ENCODE measurements around the gene TTC39C. TPM values are rescaled to one million over a fixed set of nuclear protein-coding genes. Genes with fewer than 3 reads are reported as not detected.
A peak's percentile ranks its signal among the peaks of the same experiment; 100 is the strongest.
"Not testable (repeated sequence)": the region's sequence is repeated elsewhere in the genome, so short reads cannot be mapped to it uniquely, and the experiment has no call there.

The TTC39C gene
- total RNA-seq, 2 donors from 2014 or later: 44.0 to 46.2 TPM

DNA sequence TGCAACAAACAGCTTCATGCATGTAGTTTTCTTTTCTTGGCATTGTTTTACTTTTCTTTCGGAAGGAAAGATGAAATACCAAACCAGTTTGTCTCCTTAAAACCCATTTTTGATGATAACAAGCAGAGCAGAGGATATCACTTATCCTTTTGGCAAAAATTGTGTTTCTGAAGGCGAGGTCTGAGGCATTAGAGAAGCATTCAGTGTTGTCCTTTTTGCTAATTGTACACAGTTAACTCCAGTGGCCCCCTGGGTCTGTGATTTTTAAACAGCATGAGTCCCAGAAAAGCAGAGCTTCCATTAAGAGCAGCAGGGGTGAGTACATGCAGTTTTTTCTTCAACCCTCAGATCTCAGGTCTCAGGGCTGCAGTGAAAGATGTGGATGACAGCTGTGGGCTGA, 41.3 kb downstream of the TTC39C start:
- peak overlapping the region in 1 of 2 donors; percentile 93 for H3K27ac Mint-ChIP-seq
- ATAC-seq: no peak
- no peak for DNase-seq (ENCODE audit: low spot score in 2 of 2)
- H3K9me3 Mint-ChIP-seq: peaks cover 3 to 8% of the 10 kb centered on the region in 2 donors
- peaks cover 5 to 8% of the 10 kb centered on the region in 2 donors for H3K36me3 Mint-ChIP-seq

DNA sequence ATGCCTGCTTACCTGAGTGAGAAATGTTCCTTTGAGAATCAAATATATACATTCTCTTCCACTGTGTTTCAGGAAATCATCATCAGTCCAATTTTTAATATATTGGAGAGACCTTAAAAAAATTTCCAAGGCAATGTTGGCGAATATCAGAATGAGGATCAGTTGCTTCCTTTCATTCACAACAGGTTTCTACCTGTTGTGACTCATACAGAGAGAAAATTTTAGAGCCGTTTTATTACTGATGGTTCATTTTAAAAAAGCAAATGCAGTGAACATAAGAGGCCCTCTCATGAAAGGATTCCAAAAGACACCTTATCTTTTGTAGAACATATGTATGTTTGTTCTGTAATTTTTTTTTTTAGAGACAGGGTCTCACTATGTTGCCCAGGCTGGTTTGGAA, 42.0 kb downstream of the TTC39C start:
- peak overlapping the region in 1 of 2 donors; percentile 19 for H3K27ac Mint-ChIP-seq

DNA sequence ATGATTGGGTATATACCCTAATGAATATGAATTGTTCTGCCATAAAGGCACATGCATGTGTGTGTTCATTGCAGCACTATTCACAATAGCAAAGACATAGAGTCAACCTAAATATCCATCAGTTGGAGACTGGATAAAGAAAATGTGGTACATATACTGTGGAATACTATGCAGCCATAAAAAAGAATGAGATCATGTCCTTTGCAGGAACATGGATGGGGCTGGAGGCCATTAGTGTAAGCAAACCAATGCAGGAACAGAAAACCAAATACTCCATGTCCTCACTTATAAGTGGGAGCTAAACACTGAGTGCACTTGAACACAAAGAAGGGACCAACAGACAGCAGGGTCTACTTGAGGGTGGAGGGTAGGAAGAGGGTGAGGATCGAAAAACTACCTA, 43.2 kb downstream of the TTC39C start:
- DNase-seq (ENCODE audit: low spot score in 2 of 2): no peak
- no peak for ATAC-seq
- Mint-ChIP-seq H3K36me3 (peaks cover 0 to 8% of the 10 kb centered on the region in 2 donors), H3K9me3 (peaks cover 0 to 8% of the 10 kb centered on the region in 2 donors), H3K27ac (no peak overlapping the region)

More for the DNA sequence above, 42.0 kb downstream of the TTC39C start:
- ATAC-seq (no peak), DNase-seq (ENCODE audit: low spot score in 2 of 2) (no peak)
- peaks cover 5 to 8% of the 10 kb centered on the region in 2 donors for H3K36me3 Mint-ChIP-seq
- peaks cover 3 to 8% of the 10 kb centered on the region in 2 donors for H3K9me3 Mint-ChIP-seq

- DNase-seq (ENCODE audit: low spot score in 2 of 2); ATAC-seq; H3K27ac Mint-ChIP-seq; H3K36me3 Mint-ChIP-seq; H3K9me3 Mint-ChIP-seq: not testable (repeated sequence)
Measured at GRCh38 chr18:24059385-24059784, 44.8 kb downstream of the TTC39C start.

DNA sequence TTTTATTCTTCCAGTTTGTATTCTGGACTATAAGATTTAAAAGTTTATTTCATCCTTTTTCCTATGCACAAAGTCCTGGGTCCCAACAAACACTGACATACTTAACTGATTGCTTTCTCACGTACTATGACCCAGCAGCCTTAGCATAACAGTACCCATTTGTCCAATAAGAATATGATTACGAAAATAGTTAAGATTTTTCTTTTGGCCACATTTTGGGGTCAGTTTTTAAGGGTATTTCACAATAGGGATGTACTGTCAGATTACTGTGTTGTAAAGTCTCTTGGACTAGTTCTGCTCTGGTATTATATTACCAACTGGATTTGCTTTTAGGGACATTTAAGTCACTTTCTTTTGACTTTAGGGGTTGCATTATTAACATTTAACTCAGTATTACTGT, 46.1 kb downstream of the TTC39C start:
- Mint-ChIP-seq H3K36me3 (peaks cover 9 to 19% of the 10 kb centered on the region in 2 donors), H3K27ac (no peak overlapping the region), H3K9me3 (peaks cover 0 to 8% of the 10 kb centered on the region in 2 donors)
- no peak for DNase-seq (ENCODE audit: low spot score in 2 of 2)
- no peak for ATAC-seq

DNA sequence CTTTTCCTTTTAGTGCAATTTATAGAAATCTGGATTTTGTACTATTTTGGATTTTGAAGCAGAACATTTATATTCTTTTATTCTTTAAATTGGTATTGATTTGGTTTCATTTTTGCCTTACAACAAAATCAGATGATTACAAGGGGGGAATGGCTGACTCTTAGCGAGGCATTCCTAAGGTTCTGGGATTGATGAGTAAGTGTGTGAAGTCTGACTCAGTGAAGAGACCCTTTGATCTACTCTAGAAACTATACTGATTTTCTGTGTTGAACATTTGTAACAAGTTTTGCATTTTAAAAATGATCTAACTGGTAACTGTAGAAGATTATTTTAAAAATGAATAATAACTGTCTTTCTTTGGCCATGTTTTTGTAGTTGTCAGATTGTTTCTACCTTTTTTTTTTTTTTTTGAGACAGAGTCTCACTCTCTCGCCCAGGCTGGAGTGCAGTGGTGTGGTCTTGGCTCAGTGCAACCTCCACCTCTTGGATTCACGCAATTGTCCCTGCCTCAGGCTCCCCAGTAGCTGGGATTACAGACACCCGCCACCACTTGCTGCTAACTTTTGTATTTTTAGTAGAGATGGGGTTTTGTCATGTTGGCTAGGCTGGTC, 48.7 kb downstream of the TTC39C start:
- ATAC-seq: peak; percentile 97 to 98
- Mint-ChIP-seq H3K9me3 (peaks cover 0 to 3% of the 10 kb centered on the region in 2 donors), H3K27ac (peak overlapping the region in 1 of 2 donors; percentile 60), H3K36me3 (peaks cover 19 to 20% of the 10 kb centered on the region in 2 donors)
- DNase-seq (ENCODE audit: low spot score in 2 of 2): no peak

DNA sequence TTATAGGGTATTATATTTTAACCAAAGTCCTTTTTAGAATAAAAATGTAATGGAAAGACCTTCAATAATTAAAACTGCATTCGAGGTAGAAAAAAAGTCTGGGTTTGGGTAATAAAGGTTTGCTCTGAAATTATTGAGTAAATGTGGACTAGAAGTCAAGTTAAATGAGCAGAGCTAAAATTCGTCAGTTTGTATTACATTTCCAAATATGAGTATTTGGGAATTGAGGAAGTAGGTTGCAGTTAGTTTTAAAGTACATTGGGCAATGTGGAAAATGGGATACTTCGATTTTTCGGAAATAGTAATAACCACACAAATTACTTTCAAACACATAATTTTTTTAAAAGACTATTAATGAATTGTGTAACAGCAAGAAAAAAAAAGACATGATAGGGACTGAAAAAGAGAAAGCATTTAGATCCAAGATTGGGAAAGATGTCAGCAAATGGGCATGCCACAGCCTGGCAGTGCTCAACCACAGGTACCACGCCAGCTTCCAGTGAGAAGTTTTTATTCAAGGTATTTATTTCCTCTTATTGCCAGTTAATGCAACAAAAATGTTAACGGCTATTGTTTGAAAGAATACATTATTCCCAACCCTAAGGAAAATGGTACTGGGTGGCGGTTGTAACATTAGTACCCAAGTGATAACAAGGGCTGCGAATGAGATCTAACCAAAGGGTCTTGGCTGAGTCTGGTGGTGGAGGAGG, 50.0 kb downstream of the TTC39C start:
- no peak for DNase-seq (ENCODE audit: low spot score in 2 of 2)
- H3K27ac Mint-ChIP-seq: no peak overlapping the region
- no peak for ATAC-seq
- peaks cover 19 to 20% of the 10 kb centered on the region in 2 donors for H3K36me3 Mint-ChIP-seq
- H3K9me3 Mint-ChIP-seq: peaks cover 0 to 2% of the 10 kb centered on the region in 2 donors

- ATAC-seq: no peak
- H3K27ac Mint-ChIP-seq: no peak overlapping the region
- H3K9me3 Mint-ChIP-seq: no peaks in the 10 kb centered on the region
- DNase-seq (ENCODE audit: low spot score in 2 of 2): no peak
- H3K36me3 Mint-ChIP-seq: peaks cover 19 to 26% of the 10 kb centered on the region in 2 donors
Measured at GRCh38 chr18:24065906-24066305, 51.4 kb downstream of the TTC39C start.

DNA sequence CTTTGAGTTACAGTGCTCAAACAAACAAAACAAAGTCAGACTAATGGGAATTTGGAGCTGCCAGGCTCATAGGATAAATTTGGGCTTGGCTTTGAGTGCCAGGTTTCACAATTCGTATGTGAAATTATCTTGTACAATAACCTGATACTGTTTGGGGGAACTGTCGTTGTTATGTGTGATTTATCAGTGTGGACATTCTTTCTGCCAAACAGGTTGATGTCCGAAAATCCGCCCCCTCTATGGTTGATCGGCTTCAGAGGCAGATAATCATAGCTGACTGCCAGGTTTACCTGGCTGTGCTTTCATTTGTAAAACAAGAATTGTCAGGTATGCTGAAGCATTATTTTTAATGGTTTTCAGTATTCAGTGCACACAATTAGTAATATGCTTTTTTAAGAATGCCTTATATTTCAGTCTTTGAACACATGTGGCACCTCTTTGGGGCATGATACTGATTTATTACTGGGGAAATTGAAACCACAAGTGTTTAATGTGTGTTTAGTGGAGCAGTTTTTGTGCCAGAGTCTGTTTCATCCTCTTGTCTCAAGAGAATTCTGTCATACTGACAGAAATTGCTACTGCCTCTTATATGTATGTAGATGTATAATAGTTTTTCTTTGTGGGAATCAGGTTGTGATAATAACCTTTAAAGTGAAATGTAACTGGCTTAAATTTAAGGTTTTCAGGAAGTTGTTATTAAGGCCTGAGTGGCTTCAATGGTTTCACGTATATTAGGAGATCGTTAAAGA, 54.6 kb downstream of the TTC39C start:
- ATAC-seq (no peak), DNase-seq (ENCODE audit: low spot score in 2 of 2) (no peak)
- Mint-ChIP-seq H3K9me3 (peaks cover 0 to 1% of the 10 kb centered on the region in 2 donors), H3K27ac (no peak overlapping the region), H3K36me3 (peaks cover 28 to 34% of the 10 kb centered on the region in 2 donors)

DNA sequence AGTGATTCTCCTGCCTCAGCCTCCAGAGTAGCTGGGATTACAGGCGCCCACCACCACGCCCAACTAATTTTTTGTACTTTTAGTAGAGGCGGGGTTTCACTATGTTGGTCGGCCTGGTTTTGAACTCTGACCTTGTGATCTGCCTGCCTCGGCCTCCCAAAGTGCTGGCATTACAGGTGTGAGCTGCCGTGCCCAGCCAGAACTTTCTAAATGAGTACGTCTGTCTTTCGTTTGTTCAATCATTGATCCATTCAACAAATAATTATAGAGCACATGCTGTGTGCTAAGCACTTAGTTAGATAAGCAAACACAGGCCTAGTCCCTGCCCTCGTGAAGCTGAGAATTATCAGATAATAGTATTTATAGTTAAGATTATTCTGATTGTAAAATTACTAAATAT, 56.5 kb downstream of the TTC39C start:
- DNase-seq (ENCODE audit: low spot score in 2 of 2) (no peak), ATAC-seq (no peak)
- no peak overlapping the region for H3K27ac Mint-ChIP-seq
- H3K36me3 Mint-ChIP-seq: peaks cover 17 to 28% of the 10 kb centered on the region in 2 donors
- peaks cover 0 to 5% of the 10 kb centered on the region in 2 donors for H3K9me3 Mint-ChIP-seq

DNA sequence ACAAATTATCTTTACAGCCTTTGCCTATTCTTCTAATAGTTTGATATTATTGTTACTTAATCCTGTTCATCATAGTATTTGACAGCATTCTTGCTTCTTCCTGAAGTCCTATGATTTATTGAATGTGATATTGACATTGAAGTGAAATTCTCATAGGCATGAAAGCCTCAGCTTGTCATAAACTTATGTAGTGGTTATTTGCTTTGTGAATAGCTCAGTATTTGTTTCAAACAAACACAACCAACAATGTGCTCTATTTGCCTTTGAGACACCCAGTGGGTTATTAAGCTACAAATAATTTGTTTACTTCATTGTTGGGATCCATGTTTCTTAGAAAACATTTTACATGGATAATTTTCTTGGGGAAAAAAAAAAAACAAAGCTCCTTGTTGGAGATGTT, 57.2 kb downstream of the TTC39C start:
- Mint-ChIP-seq H3K27ac (no peak overlapping the region), H3K36me3 (peaks cover 17 to 24% of the 10 kb centered on the region in 2 donors), H3K9me3 (peaks cover 0 to 5% of the 10 kb centered on the region in 2 donors)
- DNase-seq (ENCODE audit: low spot score in 2 of 2): no peak
- no peak for ATAC-seq

DNA sequence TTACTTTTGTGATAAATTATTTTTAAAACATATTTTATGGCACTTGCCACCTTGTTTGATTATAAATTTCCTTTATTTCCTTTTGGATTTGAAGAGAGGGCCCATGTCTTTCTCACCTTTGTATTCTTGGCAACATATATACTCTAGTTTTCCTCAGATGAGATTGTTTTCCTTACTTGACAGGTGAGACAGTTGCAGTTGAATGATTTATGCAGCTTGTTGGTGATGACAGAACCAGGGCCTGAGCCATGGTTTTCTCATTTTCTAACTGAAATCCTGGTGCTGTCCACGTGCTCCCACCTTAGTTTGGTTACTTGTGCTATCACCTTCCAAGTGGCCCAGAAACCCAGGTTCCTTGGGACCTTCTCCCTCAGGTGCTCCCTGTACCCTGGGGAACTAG, 58.2 kb downstream of the TTC39C start:
- Mint-ChIP-seq H3K36me3 (peaks cover 15 to 21% of the 10 kb centered on the region in 2 donors), H3K9me3 (peaks cover 0 to 5% of the 10 kb centered on the region in 2 donors), H3K27ac (no peak overlapping the region)
- DNase-seq (ENCODE audit: low spot score in 2 of 2): no peak
- ATAC-seq: no peak

GRCh38 chr18:24073791-24074190, 59.2 kb downstream of the TTC39C start:
- no peak for DNase-seq (ENCODE audit: low spot score in 2 of 2)
- peaks cover 0 to 5% of the 10 kb centered on the region in 2 donors for H3K9me3 Mint-ChIP-seq
- peaks cover 17 to 21% of the 10 kb centered on the region in 2 donors for H3K36me3 Mint-ChIP-seq
- no peak overlapping the region for H3K27ac Mint-ChIP-seq
- no peak for ATAC-seq

DNA sequence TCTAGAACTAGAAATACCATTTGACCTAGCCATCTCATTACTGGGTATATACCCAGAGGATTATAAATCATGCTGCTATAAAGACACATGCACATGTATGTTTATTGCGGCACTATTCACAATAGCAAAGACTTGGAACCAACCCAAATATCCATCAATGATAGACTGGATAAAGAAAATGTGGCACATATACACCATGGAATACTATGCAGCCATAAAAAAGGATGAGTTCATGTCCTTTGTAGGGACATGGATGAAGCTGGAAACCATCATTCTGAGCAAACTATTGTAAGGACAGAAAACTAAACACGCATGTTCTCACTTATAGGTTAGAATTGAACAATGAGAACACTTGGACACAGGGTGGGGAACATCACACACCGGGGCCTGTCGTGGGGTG, 60.2 kb downstream of the TTC39C start:
- not testable (repeated sequence) for H3K27ac Mint-ChIP-seq; DNase-seq (ENCODE audit: low spot score in 2 of 2); H3K9me3 Mint-ChIP-seq; ATAC-seq
- peaks cover 17 to 21% of the 10 kb centered on the region in 2 donors for H3K36me3 Mint-ChIP-seq

DNA sequence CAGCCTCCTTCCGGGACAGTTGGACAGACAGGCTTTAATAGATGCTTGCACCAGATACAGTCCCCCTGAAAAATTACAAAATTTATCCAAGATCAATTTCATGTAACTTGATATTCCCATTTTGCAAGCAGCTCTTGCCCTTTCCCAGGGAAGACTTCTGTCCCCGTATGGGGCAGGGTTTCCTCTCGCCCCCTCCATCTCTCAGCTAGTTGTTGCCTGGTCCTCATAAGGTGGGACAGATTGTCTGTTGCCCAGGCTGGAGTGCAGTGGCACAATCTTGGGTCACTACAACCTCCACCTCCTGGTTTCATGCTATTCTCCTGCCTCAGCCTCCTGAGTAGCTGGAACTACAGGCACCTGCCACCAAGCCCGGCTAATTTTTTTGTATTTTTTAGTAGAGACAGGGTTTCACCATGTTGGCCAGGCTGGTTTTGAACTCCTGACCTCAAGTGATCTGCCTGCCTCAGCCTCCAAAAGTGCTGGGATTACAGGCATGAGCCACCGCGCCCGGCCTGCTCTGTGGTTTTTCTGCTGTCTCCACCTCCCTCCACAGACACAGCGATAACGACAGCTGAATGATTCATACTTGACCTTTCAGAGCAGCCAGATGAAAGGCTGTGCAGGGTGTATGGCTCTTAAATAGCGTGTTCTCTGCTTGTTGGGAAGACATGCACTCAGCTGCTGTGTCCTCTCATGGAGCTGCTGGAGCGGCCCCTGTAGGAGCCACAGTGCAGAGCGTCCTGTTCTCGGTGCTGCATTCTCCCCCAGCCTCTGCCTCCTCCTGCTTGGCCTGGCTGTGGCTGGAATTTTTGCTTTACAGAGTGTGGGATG, 61.4 kb downstream of the TTC39C start:
- peak; percentile 100 for ATAC-seq
- H3K36me3 Mint-ChIP-seq: peaks cover 15 to 17% of the 10 kb centered on the region in 2 donors
- H3K9me3 Mint-ChIP-seq: peaks cover 0 to 5% of the 10 kb centered on the region in 2 donors
- DNase-seq (ENCODE audit: low spot score in 2 of 2): peak; percentile 76 to 88
- H3K27ac Mint-ChIP-seq: peak overlapping the region; percentile 81 to 91

GRCh38 chr18:24076950-24077349, 62.4 kb downstream of the TTC39C start:
- H3K27ac Mint-ChIP-seq: peak overlapping the region in 1 of 2 donors; percentile 91
- DNase-seq (ENCODE audit: low spot score in 2 of 2) (no peak), ATAC-seq (no peak)
- H3K36me3 Mint-ChIP-seq: peaks cover 15 to 17% of the 10 kb centered on the region in 2 donors
- H3K9me3 Mint-ChIP-seq: peaks cover 0 to 5% of the 10 kb centered on the region in 2 donors
